Mammary epithelial cell (primary cell): Measurements from ENCODE around the gene SORCS1.

ENCODE experiments used
- CTCF ChIP-seq, 2 donors: IDR thresholded peaks in 1 of 2; conservative IDR thresholded peaks in 1 of 2; 2 replicates each; pipeline ENCODE4 v1.5.1; 2011 to 2012; ENCODE audit warnings: inconsistent platforms in 2 of 2, low read length in 2 of 2, mild to moderate bottlenecking in 2 of 2, control low read depth in 1 of 2, low read depth in 1 of 2; ENCODE audit not compliant: insufficient read depth in 1 of 2; ENCODE audit errors: extremely low read depth in 1 of 2
- EZH2 ChIP-seq: IDR thresholded peaks from 2 replicates; pipeline ENCODE4 v1.6.1; 2012; ENCODE audit warnings: low read length, inconsistent platforms, borderline replicate concordance

- TF ChIP-seq CTCF (conservative IDR thresholded peaks at IDR 0.05 in 1 of 2, IDR thresholded peaks at IDR 0.05 in 1 of 2; ENCODE audit: extremely low read depth in 1 of 2, insufficient read depth in 1 of 2, low read depth in 1 of 2, low read length in 2 of 2): no peak
- no peak for TF ChIP-seq EZH2
These were observed 89.4 kb downstream of the SORCS1 start for GRCh38 chr10:107075117-107075516.
